CD4-positive, alpha-beta T cell treated with Interferon gamma for 1 hour (primary cell): Measurements from ENCODE around the gene ANKRD13D.
A peak's percentile ranks its signal among the peaks of the same experiment; 100 is the strongest.

Experiments used
- DNase-seq: peaks from one replicate; pipeline ENCODE4 v3.0.0-alpha.2; 2020

ANKRD13D gene

GRCh38 chr11:67262731-67263675 is 26.1 kb upstream of the ANKRD13D start:
- DNase-seq, result peak; percentile 73

- no peak for DNase-seq
These were observed 24.8 kb upstream of the ANKRD13D start for GRCh38 chr11:67264260-67264659.

GRCh38 chr11:67264877-67265632 is 24.0 kb upstream of the ANKRD13D start:
- no peak for DNase-seq

GRCh38 chr11:67265633-67266448 is 23.3 kb upstream of the ANKRD13D start:
- DNase-seq, result peak; percentile 74

GRCh38 chr11:67266449-67267187 is 22.5 kb upstream of the ANKRD13D start, which contains the start of gene GRK2:
Gene GRK2 (plus strand): TSS chr11:67266473. CDS start chr11:67266700, 227 bp downstream.
- peak; percentile 48 for DNase-seq

GRCh38 chr11:67267188-67268080 is 21.7 kb upstream of the ANKRD13D start:
- DNase-seq, result no peak

GRCh38 chr11:67268081-67268961 is 20.8 kb upstream of the ANKRD13D start:
- DNase-seq, result peak; percentile 56

- DNase-seq, result no peak
These were observed 20.2 kb upstream of the ANKRD13D start for GRCh38 chr11:67268962-67269268.

GRCh38 chr11:67269401-67270255 is 19.5 kb upstream of the ANKRD13D start:
- no peak for DNase-seq

- DNase-seq, result no peak
These were observed 18.6 kb upstream of the ANKRD13D start for GRCh38 chr11:67270256-67271204.

- DNase-seq, result no peak
These were observed 17.9 kb upstream of the ANKRD13D start for GRCh38 chr11:67271205-67271540.

- peak; percentile 70 for DNase-seq
These were observed 17.4 kb upstream of the ANKRD13D start for GRCh38 chr11:67271541-67272284.

GRCh38 chr11:67272327-67273259 is 16.5 kb upstream of the ANKRD13D start:
- no peak for DNase-seq

GRCh38 chr11:67273260-67273990 is 15.7 kb upstream of the ANKRD13D start:
- no peak for DNase-seq
